ENCODE results near the gene ATP8A2. TPM values are rescaled to one million over a fixed set of nuclear protein-coding genes. Genes with fewer than 3 reads are reported as not detected.

The ATP8A2 gene
- total RNA-seq, 2 donors from 2014 or later = 1.6 to 2.9 TPM

GRCh38 chr13:25806264-25806974 lies 434.6 kb downstream of the ATP8A2 start:
- no peak for TF ChIP-seq CTCF (conservative IDR thresholded peaks at IDR 0.05)
- H3K9me3 Mint-ChIP-seq = peaks cover under 1% of the 10 kb centered on the region
- H3K27ac Mint-ChIP-seq = no peak overlapping the region
- H3K27ac ChIP-seq (ENCODE audit: low read depth, low read length) = no peak overlapping the region
- H3K4me3 Mint-ChIP-seq = no peak overlapping the region
- no peaks in the 10 kb centered on the region for H3K27me3 Mint-ChIP-seq (ENCODE audit: insufficient read depth)
- H3K4me1 Mint-ChIP-seq = no peaks in the 10 kb centered on the region
- peaks cover under 1% of the 10 kb centered on the region for H3K9me3 ChIP-seq (ENCODE audit: control insufficient read depth, low read length)
- no peak overlapping the region for H3K9ac ChIP-seq (ENCODE audit: extremely low read depth, low read length, poor library complexity, severe bottlenecking)
- no peaks in the 10 kb centered on the region for H3K4me1 ChIP-seq (ENCODE audit: control insufficient read depth, insufficient read depth, low read length)
- H3K36me3 ChIP-seq (ENCODE audit: control insufficient read depth, insufficient read depth, low read length) = no peaks in the 10 kb centered on the region
- 86 to 91% methylated on average over 2 to 4 of the region's 4 CpGs for WGBS, 2 experiments (ENCODE audit: insufficient coverage in 1 of 2, insufficient read length in 1 of 2)
- no peaks in the 10 kb centered on the region for H3K27me3 ChIP-seq (ENCODE audit: control insufficient read depth, insufficient read depth, low read length, poor library complexity, severe bottlenecking)
- H3K4me3 ChIP-seq (ENCODE audit: low read length) = no peak overlapping the region
- no peaks in the 10 kb centered on the region for H3K36me3 Mint-ChIP-seq (ENCODE audit: low read depth)
- no peak for DNase-seq

DNA sequence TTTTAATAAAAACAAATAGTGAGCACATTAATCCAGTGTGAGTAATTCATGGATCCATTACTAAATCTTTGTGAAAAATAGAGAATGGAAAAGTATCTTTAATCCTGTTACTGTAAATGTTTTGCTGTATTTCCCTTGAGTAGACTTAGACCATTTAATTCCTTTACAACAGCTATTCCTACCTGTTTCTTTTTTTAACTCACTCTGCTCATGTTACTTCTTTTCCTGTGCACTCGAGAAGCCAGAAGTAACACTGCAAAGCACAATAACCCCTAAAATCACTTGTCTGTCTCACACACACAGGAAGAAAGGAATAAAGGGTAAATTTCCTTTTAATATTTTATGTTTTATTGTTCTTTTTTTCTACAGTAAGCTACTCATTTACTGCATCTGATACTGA lies 435.8 kb downstream of the ATP8A2 start:
- H3K27ac ChIP-seq (ENCODE audit: low read depth, low read length) = no peak overlapping the region
- Mint-ChIP-seq H3K36me3 (ENCODE audit: low read depth) (peaks cover 5% of the 10 kb centered on the region), H3K9me3 (peaks cover 9% of the 10 kb centered on the region), H3K27me3 (ENCODE audit: insufficient read depth) (no peaks in the 10 kb centered on the region), H3K27ac (no peak overlapping the region), H3K4me1 (no peaks in the 10 kb centered on the region), H3K4me3 (no peak overlapping the region)
- no peak overlapping the region for H3K9ac ChIP-seq (ENCODE audit: extremely low read depth, low read length, poor library complexity, severe bottlenecking)
- no peaks in the 10 kb centered on the region for H3K4me1 ChIP-seq (ENCODE audit: control insufficient read depth, insufficient read depth, low read length)
- peaks cover 10% of the 10 kb centered on the region for H3K9me3 ChIP-seq (ENCODE audit: control insufficient read depth, low read length)
- no peaks in the 10 kb centered on the region for H3K27me3 ChIP-seq (ENCODE audit: control insufficient read depth, insufficient read depth, low read length, poor library complexity, severe bottlenecking)
- H3K36me3 ChIP-seq (ENCODE audit: control insufficient read depth, insufficient read depth, low read length) = no peaks in the 10 kb centered on the region
- no peak for DNase-seq
- TF ChIP-seq CTCF (conservative IDR thresholded peaks at IDR 0.05) = no peak
- no peak overlapping the region for H3K4me3 ChIP-seq (ENCODE audit: low read length)
- 89% methylated on average over 1 of the region's 1 CpG; no CpG with 5 or more reads in 1 of the 2 experiments for WGBS, 2 experiments (ENCODE audit: insufficient coverage in 1 of 2, insufficient read length in 1 of 2)

GRCh38 chr13:25811506-25811905 lies 439.7 kb downstream of the ATP8A2 start:
- DNase-seq = no peak
- Histone ChIP-seq H3K4me1 (ENCODE audit: control insufficient read depth, insufficient read depth, low read length) (no peaks in the 10 kb centered on the region), H3K27ac (ENCODE audit: low read depth, low read length) (no peak overlapping the region), H3K27me3 (ENCODE audit: control insufficient read depth, insufficient read depth, low read length, poor library complexity, severe bottlenecking) (no peaks in the 10 kb centered on the region), H3K9me3 (ENCODE audit: control insufficient read depth, low read length) (peaks cover 10% of the 10 kb centered on the region), H3K4me3 (ENCODE audit: low read length) (no peak overlapping the region), H3K36me3 (ENCODE audit: control insufficient read depth, insufficient read depth, low read length) (no peaks in the 10 kb centered on the region), H3K9ac (ENCODE audit: extremely low read depth, low read length, poor library complexity, severe bottlenecking) (no peak overlapping the region)
- H3K27ac Mint-ChIP-seq = no peak overlapping the region
- TF ChIP-seq CTCF (conservative IDR thresholded peaks at IDR 0.05) = no peak
- H3K9me3 Mint-ChIP-seq = peaks cover 9% of the 10 kb centered on the region
- H3K36me3 Mint-ChIP-seq (ENCODE audit: low read depth) = peaks cover 5% of the 10 kb centered on the region
- no peak overlapping the region for H3K4me3 Mint-ChIP-seq
- H3K27me3 Mint-ChIP-seq (ENCODE audit: insufficient read depth) = no peaks in the 10 kb centered on the region
- no peaks in the 10 kb centered on the region for H3K4me1 Mint-ChIP-seq
- WGBS, 2 experiments (ENCODE audit: insufficient coverage in 1 of 2, insufficient read length in 1 of 2) = 29 to 71% methylated on average over 1 to 3 of the region's 3 CpGs

All from endodermal cell (in vitro differentiated cells).